Measurements from ENCODE around the gene PTPRK.

PTPRK gene

DNA sequence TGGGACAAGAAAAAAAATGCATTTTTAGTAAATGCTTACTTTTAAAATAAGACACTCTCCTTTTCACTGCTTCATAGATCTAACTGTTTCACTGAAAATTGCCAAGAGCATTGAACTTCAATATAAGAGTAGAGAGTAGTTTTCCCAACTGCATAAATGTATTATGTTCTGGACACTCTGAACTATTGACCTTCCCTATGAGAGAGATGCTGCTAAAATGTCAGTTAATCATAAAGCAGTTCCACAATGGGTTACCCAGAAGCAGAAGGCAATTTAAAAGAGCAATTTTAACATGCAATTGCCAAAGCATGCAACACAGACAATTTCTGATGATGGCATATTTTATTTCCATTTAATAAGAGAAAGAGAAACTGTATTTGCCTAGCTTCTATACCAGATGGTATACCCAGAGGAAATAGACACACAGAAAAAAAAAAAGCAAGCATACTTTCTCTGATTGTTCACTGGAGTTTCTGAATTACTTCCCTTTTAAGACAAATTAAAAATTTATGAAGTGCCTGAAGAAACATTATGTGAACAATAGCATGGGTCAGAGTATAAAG lies 340.4 kb downstream of the PTPRK start:
- no peak for TF ChIP-seq CTCF (IDR thresholded peaks at IDR 0.05; ENCODE audit: low read depth, low read length)
- H3K4me3 ChIP-seq (replicated peaks in 1 of 2; ENCODE audit: low read depth in 2 of 2, low read length in 2 of 2): no peak overlapping the region
- DNase-seq (ENCODE audit: low read depth in 2 of 2): no peak

- no peak for DNase-seq (ENCODE audit: low read depth in 2 of 2)
- H3K4me3 ChIP-seq (replicated peaks in 1 of 2; ENCODE audit: low read depth in 2 of 2, low read length in 2 of 2): no peak overlapping the region
- no peak for TF ChIP-seq CTCF (IDR thresholded peaks at IDR 0.05; ENCODE audit: low read depth, low read length)
Measured at GRCh38 chr6:128174724-128175123, 345.7 kb downstream of the PTPRK start.

- no peak for TF ChIP-seq CTCF (IDR thresholded peaks at IDR 0.05; ENCODE audit: low read depth, low read length)
- DNase-seq (ENCODE audit: low read depth in 2 of 2): no peak
Measured at GRCh38 chr6:128172752-128173682, 347.4 kb downstream of the PTPRK start.

GRCh38 chr6:128172081-128172480 lies 348.3 kb downstream of the PTPRK start:
- H3K4me3 ChIP-seq (replicated peaks in 1 of 2; ENCODE audit: low read depth in 2 of 2, low read length in 2 of 2): no peak overlapping the region
- DNase-seq (ENCODE audit: low read depth in 2 of 2): peak in 1 of 2 donors; percentile 36
- TF ChIP-seq CTCF (IDR thresholded peaks at IDR 0.05; ENCODE audit: low read depth, low read length): no peak

More at GRCh38 chr6:128172752-128173682, 347.4 kb downstream of the PTPRK start:
- no peak overlapping the region for H3K4me3 ChIP-seq (replicated peaks in 1 of 2; ENCODE audit: low read depth in 2 of 2, low read length in 2 of 2)

DNA sequence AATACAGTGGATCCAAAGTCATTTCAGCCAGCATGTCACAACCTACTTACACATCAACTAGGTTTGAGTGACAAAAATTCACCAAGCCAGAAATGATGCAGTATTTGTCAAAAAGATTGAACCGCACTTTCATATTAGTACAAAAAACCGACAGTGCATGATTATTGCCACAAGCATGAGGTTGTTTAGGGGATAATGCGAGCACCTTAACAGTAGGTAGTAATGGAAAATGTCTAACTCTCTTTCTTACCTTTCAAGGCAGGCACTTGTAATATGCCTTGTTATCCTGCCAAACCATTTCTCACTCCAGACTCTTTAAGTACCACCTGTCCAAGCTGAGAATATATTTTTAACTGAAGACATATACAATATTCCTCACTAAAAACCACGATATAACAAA lies 349.2 kb downstream of the PTPRK start:
- H3K4me3 ChIP-seq (replicated peaks in 1 of 2; ENCODE audit: low read depth in 2 of 2, low read length in 2 of 2): no peak overlapping the region
- TF ChIP-seq CTCF (IDR thresholded peaks at IDR 0.05; ENCODE audit: low read depth, low read length): no peak
- no peak for DNase-seq (ENCODE audit: low read depth in 2 of 2)

DNA sequence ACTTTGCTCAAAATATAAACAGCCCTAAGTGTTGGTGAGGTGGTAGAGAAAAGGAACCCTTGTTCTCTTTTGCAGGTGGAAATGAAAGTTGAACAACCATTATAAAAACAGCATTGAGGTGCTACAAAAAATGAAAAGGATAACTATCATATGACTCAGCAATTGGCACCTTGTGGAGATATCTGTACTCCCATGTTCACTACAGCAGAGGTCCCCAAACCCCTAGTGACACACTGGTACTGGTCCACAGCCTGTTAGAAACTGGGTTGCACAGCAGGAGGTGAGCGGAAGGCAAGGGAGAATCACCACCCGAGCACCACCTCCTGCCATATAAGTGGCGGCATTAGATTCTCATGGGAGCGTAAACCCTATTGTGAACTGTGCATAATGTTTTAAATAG lies 352.2 kb downstream of the PTPRK start:
- H3K4me3 ChIP-seq (replicated peaks in 1 of 2; ENCODE audit: low read depth in 2 of 2, low read length in 2 of 2): no peak overlapping the region
- DNase-seq (ENCODE audit: low read depth in 2 of 2): no peak
- no peak for TF ChIP-seq CTCF (IDR thresholded peaks at IDR 0.05; ENCODE audit: low read depth, low read length)

Data from cardiac fibroblast (primary cell).